Measurements from ENCODE around the gene OPN4. TPM values are rescaled to one million over a fixed set of nuclear protein-coding genes. Genes with fewer than 3 reads are reported as not detected.

Gene OPN4
- total and polyA plus RNA-seq, 2 donors: under 0.01 to 0.09 TPM

Other genes with a start within 250 kb of the OPN4 start
- 50.9 TPM for gene WAPL, start 132.8 kb upstream of the OPN4 start, total RNA-seq
- gene WAPL, start 132.8 kb upstream of the OPN4 start, polyA plus RNA-seq: 39.1 TPM
- gene LDB3, start 14.0 kb downstream of the OPN4 start, total RNA-seq: 0.38 TPM
- gene LDB3, start 14.0 kb downstream of the OPN4 start, polyA plus RNA-seq: 2.9 TPM
- 10.4 TPM for gene BMPR1A, start 102.1 kb downstream of the OPN4 start, total RNA-seq
- 5.5 TPM for gene BMPR1A, start 102.1 kb downstream of the OPN4 start, polyA plus RNA-seq

Measured in thymus (tissue), 2 donors.